H1 (cell line): Measurements from ENCODE around the gene DENND6B. TPM values are rescaled to one million over a fixed set of nuclear protein-coding genes. Genes with fewer than 3 reads are reported as not detected.
A peak's percentile ranks its signal among the peaks of the same experiment; 100 is the strongest.

Experiments
- CTCF ChIA-PET: fragments of 300-600 bp; sonication (Branson Sonifier 250); formaldehyde crosslinking; loops from one replicate; lab custom pipeline; 2021; ENCODE audit not compliant: partially characterized antibody; lab: Charles Lee
- POLR2A ChIA-PET: fragments of 300-600 bp; sonication (Branson Sonifier 250); formaldehyde crosslinking; loops from one replicate; lab custom pipeline; 2021; ENCODE audit warnings: inconsistent platforms; ENCODE audit not compliant: partially characterized antibody; lab: Charles Lee
- DNase-seq, 2 experiments: peaks; one replicate each; pipeline versions ENCODE4 v3.0.0 to v3.0.0-alpha.2; 2010 to 2022; ENCODE audit warnings: low spot score in 2 of 2, low read depth in 1 of 2, mixed read lengths in 1 of 2
- FAIRE-seq: peaks from 2 replicates; lab custom pipeline; 2011; peaks lifted over from hg19 to GRCh38; lab: Jason Lieb, UNC
- H2AFZ ChIP-seq: 2 replicates; pipeline ENCODE4 v1.8.1; 2012; ENCODE audit warnings: low read length, inconsistent platforms
- H2AK5ac ChIP-seq: 2 replicates; pipeline ENCODE4 v1.6.1; 2013; ENCODE audit warnings: low read depth, low read length
- H2BK120ac ChIP-seq: replicated peaks from 2 replicates; pipeline ENCODE3; 2013; ENCODE audit warnings: low read depth, low read length, inconsistent platforms
- H2BK12ac ChIP-seq: 2 replicates; pipeline ENCODE4 v1.6.1; 2013; ENCODE audit warnings: low read depth, low read length
- H2BK15ac ChIP-seq: 2 replicates; pipeline ENCODE4 v1.6.1; 2013; ENCODE audit warnings: low read length
- H2BK20ac ChIP-seq: 2 replicates; pipeline ENCODE4 v1.6.1; 2013; ENCODE audit warnings: low read length
- H2BK5ac ChIP-seq: 2 replicates; pipeline ENCODE4 v1.6.1; 2013; ENCODE audit warnings: low read depth, low read length
- H3K14ac ChIP-seq: 2 replicates; pipeline ENCODE4 v1.6.1; 2013; ENCODE audit warnings: inconsistent platforms; ENCODE audit not compliant: insufficient read length
- H3K18ac ChIP-seq: 2 replicates; pipeline ENCODE4 v1.6.1; 2013; ENCODE audit warnings: low read length; ENCODE audit errors: extremely low read depth
- H3K23ac ChIP-seq: 2 replicates; pipeline ENCODE4 v1.6.1; 2013; ENCODE audit warnings: inconsistent platforms; ENCODE audit not compliant: insufficient read length
- H3K23me2 ChIP-seq: 2 replicates; pipeline ENCODE4 v1.6.1; 2013; ENCODE audit warnings: low read depth, low read length
- H3K27ac ChIP-seq: 2 replicates; pipeline ENCODE4 v1.6.1; 2011; ENCODE audit warnings: low read depth, low read length, inconsistent platforms
- H3K27me3 ChIP-seq, 4 experiments: replicated peaks in 1 of 4; 1 replicate in 1 of 4; 2 replicates in 3 of 4; pipeline versions ENCODE4 v1.6.1 to v1.8.1; 2011 to 2013; ENCODE audit warnings: low read length in 3 of 4, mild to moderate bottlenecking in 3 of 4, inconsistent platforms in 2 of 4, mixed read lengths in 2 of 4, moderate library complexity in 1 of 4; ENCODE audit not compliant: control insufficient read depth in 3 of 4, insufficient read depth in 3 of 4; ENCODE audit errors: extremely low read depth in 1 of 4
- H3K36me3 ChIP-seq, 4 experiments: 2 replicates each; pipeline versions ENCODE4 v1.6.1 to v1.8.1; 2011 to 2013; ENCODE audit warnings: mild to moderate bottlenecking in 4 of 4, low read length in 3 of 4, moderate library complexity in 2 of 4, control low read depth in 1 of 4, inconsistent platforms in 1 of 4; ENCODE audit not compliant: insufficient read depth in 4 of 4, control insufficient read depth in 2 of 4
- H3K4ac ChIP-seq: replicated peaks from 2 replicates; pipeline ENCODE3; 2013; ENCODE audit warnings: low read length, low read depth, mixed read lengths, inconsistent platforms; ENCODE audit not compliant: insufficient read length
- H3K4me1 ChIP-seq, 4 experiments: replicated peaks in 1 of 4; 1 replicate in 1 of 4; 2 replicates in 3 of 4; pipeline versions ENCODE4 v1.6.1 to v1.8.1; 2011 to 2013; ENCODE audit warnings: low read length in 3 of 4, inconsistent platforms in 2 of 4, mixed read lengths in 1 of 4; ENCODE audit not compliant: insufficient read depth in 4 of 4, control insufficient read depth in 3 of 4
- H3K4me2 ChIP-seq, 2 experiments: 2 replicates each; pipeline versions ENCODE4 v1.6.1 to v1.8.1; 2011 to 2013; ENCODE audit warnings: low read depth in 2 of 2, low read length in 2 of 2, control low read depth in 1 of 2, inconsistent platforms in 1 of 2, mild to moderate bottlenecking in 1 of 2; ENCODE audit not compliant: insufficient read depth in 1 of 2
- H3K4me3 ChIP-seq, 4 experiments: fragments of 200-600, 300-600 bp in 1 of 4; sonication (generic), shearing (Covaris generic), sonication (Bioruptor Twin) in 1 of 4; 2 replicates each; pipeline versions ENCODE4 v1.5.1 to v1.8.1; 2011 to 2016; ENCODE audit warnings: low read length in 4 of 4, low read depth in 3 of 4, control low read depth in 2 of 4, inconsistent platforms in 2 of 4, mild to moderate bottlenecking in 2 of 4, mixed read lengths in 1 of 4, moderate library complexity in 1 of 4; ENCODE audit not compliant: insufficient read depth in 2 of 4; ENCODE audit errors: extremely low read depth in 1 of 4
- H3K56ac ChIP-seq: replicated peaks from 2 replicates; pipeline ENCODE3; 2013; ENCODE audit warnings: low read depth, mild to moderate bottlenecking, mixed read lengths, low read length, inconsistent platforms; ENCODE audit not compliant: insufficient read length
- H3K79me1 ChIP-seq: 2 replicates; pipeline ENCODE4 v1.6.1; 2013; ENCODE audit warnings: low read depth, low read length, control low read depth
- H3K79me2 ChIP-seq, 2 experiments: 2 replicates each; pipeline versions ENCODE4 v1.6.1 to v1.8.1; 2012 to 2013; ENCODE audit warnings: low read length in 2 of 2, mild to moderate bottlenecking in 2 of 2, inconsistent platforms in 1 of 2; ENCODE audit not compliant: insufficient read depth in 2 of 2, control insufficient read depth in 1 of 2
- H3K9ac ChIP-seq, 4 experiments: replicated peaks in 1 of 4; 1 replicate in 1 of 4; 2 replicates in 3 of 4; pipeline versions ENCODE4 v1.6.1 to v1.8.1; 2011 to 2013; ENCODE audit warnings: low read depth in 3 of 4, low read length in 3 of 4, control low read depth in 2 of 4, mild to moderate bottlenecking in 2 of 4, moderate library complexity in 2 of 4, inconsistent platforms in 1 of 4; ENCODE audit errors: extremely low read depth in 1 of 4
- H3K9me3 ChIP-seq, 2 experiments: 2 replicates each; pipeline versions ENCODE4 v1.6.1 to v1.8.1; 2012 to 2013; ENCODE audit warnings: mild to moderate bottlenecking in 2 of 2, moderate library complexity in 2 of 2, control low read depth in 1 of 2, inconsistent platforms in 1 of 2, low read depth in 1 of 2, low read length in 1 of 2, mixed read lengths in 1 of 2; ENCODE audit not compliant: insufficient read depth in 2 of 2
- H4K20me1 ChIP-seq, 2 experiments: replicated peaks in 1 of 2; 2 replicates each; pipeline versions ENCODE3 to v1.8.1; 2011 to 2013; ENCODE audit warnings: inconsistent platforms in 2 of 2, low read length in 2 of 2, mild to moderate bottlenecking in 1 of 2; ENCODE audit not compliant: insufficient read depth in 2 of 2, control insufficient read depth in 1 of 2
- H4K5ac ChIP-seq: 2 replicates; pipeline ENCODE4 v1.6.1; 2013; ENCODE audit warnings: low read length, low read depth, mixed read lengths, inconsistent platforms; ENCODE audit not compliant: insufficient read length
- H4K8ac ChIP-seq: 2 replicates; pipeline ENCODE4 v1.8.0; 2013; ENCODE audit warnings: mild to moderate bottlenecking, moderate library complexity, low read length, inconsistent platforms; ENCODE audit not compliant: insufficient read depth; ENCODE audit errors: extremely low read depth
- H4K91ac ChIP-seq: replicated peaks from 2 replicates; pipeline ENCODE3; 2013; ENCODE audit warnings: low read length, mixed read lengths, inconsistent platforms; ENCODE audit not compliant: insufficient read length
- KDM1A ChIP-seq: fragments of 200-600, 300-600 bp; sonication (generic); IDR thresholded peaks from 2 replicates; pipeline ENCODE4 v1.7.1; 2016; ENCODE audit warnings: mild to moderate bottlenecking, low read length, borderline replicate concordance
- RFX5 ChIP-seq: IDR thresholded peaks from 2 replicates; pipeline ENCODE4 v1.6.1; 2011; ENCODE audit warnings: low read depth, low read length, improper control_type of control experiment, borderline replicate concordance
- WGBS, 2 experiments: shearing (Covaris generic) in 1 of 2; methylation state at CpG; one replicate each; pipeline versions ENCODE4 v1.1.6 to v1.1.7; 2013 to 2015; ENCODE audit warnings: low lambda C conversion rate in 2 of 2, mixed read lengths in 2 of 2, inconsistent platforms in 1 of 2, low coverage in 1 of 2, missing lambda C conversion rate in 1 of 2; ENCODE audit not compliant: insufficient replicate concordance in 2 of 2, insufficient coverage in 1 of 2, insufficient read length in 1 of 2; ENCODE audit errors: extremely low coverage in 1 of 2, missing lambda C conversion rate in 1 of 2; 5-methylcytosine and 5-hydroxymethylcytosine counted together
- polyA plus RNA-seq, 7 experiments: library from polyadenylated mRNA; depleted of rRNA in 3 of 7; stranded (reverse) in 5 of 7; unstranded in 2 of 7; fragments of >200 nt in 5 of 7; fragments of 200-250 nt in 2 of 7; gene quantifications; 1 replicate in 5 of 7; 2 replicates in 1 of 7; 4 replicates in 1 of 7; pipeline versions ENCODE4 v1.2.1 to v1.2.3, GENCODE V29; 2011 to 2013; ENCODE audit warnings: missing spikeins in 2 of 7, mixed read lengths in 2 of 7
- total RNA-seq: library from RNA; stranded (reverse); fragmentation: NEBNext Ultra II Directional; extraction: Animal tissue kit (Norgen Biotek cat#: 25700); gene quantifications from 2 replicates; pipeline ENCODE4 v1.2.1, GENCODE V29; 2021

The DENND6B gene
- total and polyA plus RNA-seq, 2 of the 8 experiments (the other 6 are each of a cell fraction or from before 2014, with no cell fraction given) = 1.1 to 1.9 TPM

- CTCF ChIA-PET = interaction anchor here (0.7 to 2.2 kb wide), 5 partner anchors 13 to 57 kb away, joined by 3 to 6 read pairs (median 3); no protein-coding TSS in a partner anchor
- Histone ChIP-seq H3K14ac (no peak overlapping the region), H3K27ac (no peak overlapping the region), H3K9ac (no peak overlapping the region), H3K4ac (peak overlapping the region; percentile 7), H2BK12ac (peak overlapping the region; percentile 68; the same call in 1 of the 2 replicates), H2BK5ac (peak overlapping the region; percentile 60; the same call in 1 of the 2 replicates), H2BK15ac (0 out of 2 replicates have a peak overlapping the region, but pooled peaks have one; percentile 61)
- POLR2A ChIA-PET = interaction anchor here (0.6 to 2.2 kb wide), 5 partner anchors 14 to 187 kb away, joined by 3 to 16 read pairs (median 3); no protein-coding TSS in a partner anchor
- TF ChIP-seq KDM1A = peak; percentile 90; the same call in 1 of the 2 replicates
- no peak for TF ChIP-seq RFX5
- TF ChIP-seq, all 59 proteins: peak for 1
- Histone ChIP-seq H3K23me2 (peaks cover 2% of the 10 kb centered on the region; the same call in 1 of the 2 replicates), H3K4me2 (no peak overlapping the region; a peak in 1 of 4 replicates), H3K4me1 (peaks cover 3 to 36% (median 20%) of the 10 kb centered on the region in 4 experiments), H2AK5ac (0 out of 2 replicates have a peak overlapping the region, but pooled peaks have one; percentile 39), H2AFZ (no peak overlapping the region), H4K5ac (peak overlapping the region; percentile 51), H2BK120ac (peak overlapping the region; percentile 47), H3K27me3 (no peaks in the 10 kb centered on the region; a peak in 2 of 7 replicates), H4K20me1 (peaks cover 2 to 11% of the 10 kb centered on the region in 2 experiments), H4K91ac (peak overlapping the region; percentile 89), H3K23ac (no peak overlapping the region), H3K79me2 (peaks cover 0 to 8% of the 10 kb centered on the region in 2 experiments; a peak in 2 of 4 replicates), H3K9me3 (no peaks in the 10 kb centered on the region; a peak in 1 of 4 replicates), H3K4me3 (no peak overlapping the region; a peak in 1 of 8 replicates), H3K36me3 (no peaks in the 10 kb centered on the region), H4K8ac (no peak overlapping the region; the same call in 1 of the 2 replicates), H3K18ac (peak overlapping the region; percentile 87), H2BK20ac (peak overlapping the region; percentile 86; the same call in 1 of the 2 replicates), H3K56ac (no peak overlapping the region), H3K79me1 (no peaks in the 10 kb centered on the region; the same call in 1 of the 2 replicates)
- DNase-seq (no peak), FAIRE-seq (no peak)
- WGBS, 2 experiments = 83% methylated on average over 13 of the region's 19 CpGs; no CpG with 5 or more reads in 1 of the 2 experiments
Observed at GRCh38 chr22:50307890-50308596, 18.8 kb downstream of the DENND6B start.
